ENCODE data around the gene PRLR. TPM values are rescaled to one million over a fixed set of nuclear protein-coding genes. Genes with fewer than 3 reads are reported as not detected.

PRLR gene
- total RNA-seq, 1 experiment from 2014 or later, result 2.5 TPM

GRCh38 chr5:35016174-35017051 lies 213.9 kb downstream of the PRLR start:
- H4K8ac ChIP-seq (replicated peaks; ENCODE audit: insufficient read length, low read depth, low read length), result no peak overlapping the region
- H3T11ph ChIP-seq (ENCODE audit: low read length), result no peak overlapping the region
- Mint-ChIP-seq H3K36me3 (ENCODE audit: insufficient read depth in 1 of 3, low read depth in 3 of 3) (no peaks in the 10 kb centered on the region; a peak in 1 of 7 replicates), H3K9me3 (no peaks in the 10 kb centered on the region; a peak in 1 of 5 replicates), H3K27me3 (ENCODE audit: low read depth) (peaks cover 2% of the 10 kb centered on the region), H3K4me1 (no peaks in the 10 kb centered on the region; a peak in 1 of 4 replicates), H3K27ac (peak overlapping the region in 1 of 3 experiments; percentile 16; a peak in 1 of 7 replicates), H3K4me3 (no peak overlapping the region)
- no peak overlapping the region for H2AK5ac ChIP-seq (ENCODE audit: insufficient read length, low read length)
- no peak overlapping the region for H3K18ac ChIP-seq (ENCODE audit: insufficient read length, low read depth, low read length)
- no peak for DNase-seq
- H3K23me2 ChIP-seq (ENCODE audit: insufficient read length, low read depth, low read length, poor library complexity, severe bottlenecking), result no peaks in the 10 kb centered on the region
- no peak overlapping the region for H3K4me2 ChIP-seq (ENCODE audit: insufficient read depth, insufficient read length, low read length)
- no peak overlapping the region for H3K9ac ChIP-seq (ENCODE audit: extremely low read depth, insufficient read length, low read length)
- no peaks in the 10 kb centered on the region for H3K79me2 ChIP-seq (ENCODE audit: insufficient read depth, low read length)
- no peaks in the 10 kb centered on the region for H3K4me1 ChIP-seq (ENCODE audit: insufficient read depth, low read length)
- H2BK20ac ChIP-seq (ENCODE audit: low read depth, low read length, poor library complexity, severe bottlenecking), result no peak overlapping the region
- no peak overlapping the region for H4K91ac ChIP-seq (ENCODE audit: insufficient read length, low read depth, low read length)
- H3K27me3 ChIP-seq (ENCODE audit: insufficient read depth, low read length), result no peaks in the 10 kb centered on the region
- H2BK5ac ChIP-seq (ENCODE audit: insufficient read length, low read length), result no peak overlapping the region
- H4K5ac ChIP-seq (ENCODE audit: insufficient read length, low read depth, low read length), result no peak overlapping the region
- no peak overlapping the region for H3K4ac ChIP-seq (ENCODE audit: low read depth, low read length)
- H4K20me1 ChIP-seq (ENCODE audit: control insufficient read depth, insufficient read depth, insufficient read length), result no peaks in the 10 kb centered on the region
- no peaks in the 10 kb centered on the region for H3K79me1 ChIP-seq (ENCODE audit: insufficient read depth, low read depth, low read length, poor library complexity, severe bottlenecking)
- H3K14ac ChIP-seq (ENCODE audit: insufficient read depth, low read length), result no peak overlapping the region
- no peaks in the 10 kb centered on the region for H3K9me3 ChIP-seq (ENCODE audit: control insufficient read depth, low read depth, low read length)
- H2BK120ac ChIP-seq (ENCODE audit: low read depth, low read length, poor library complexity, severe bottlenecking), result no peak overlapping the region
- no peak overlapping the region for H2AFZ ChIP-seq (ENCODE audit: low read length)
- H3K23ac ChIP-seq (ENCODE audit: insufficient read length, low read depth, low read length), result no peak overlapping the region
- no peak for TF ChIP-seq CTCF (conservative IDR thresholded peaks at IDR 0.05)
- H3K56ac ChIP-seq (ENCODE audit: insufficient read length, low read depth, low read length), result no peak overlapping the region
- no peak overlapping the region for H2BK15ac ChIP-seq (ENCODE audit: low read depth, low read length)
- WGBS (ENCODE audit: extremely low coverage, insufficient read length, low lambda C conversion rate), result no CpG with 5 or more reads among the region's 4 CpGs
- no peak overlapping the region for H2BK12ac ChIP-seq (ENCODE audit: insufficient read length, low read depth, low read length)
- H3K27ac ChIP-seq (ENCODE audit: insufficient read length, low read depth, low read length), result no peak overlapping the region
